ENCODE data around the gene RAB11B.

RAB11B gene

GRCh38 chr19:8445488-8446001 is 55.4 kb downstream of the RAB11B start:
- peaks cover 32% of the 10 kb centered on the region for H3K36me3 ChIP-seq (ENCODE audit: insufficient read depth, low read depth, low read length)
- no peaks in the 10 kb centered on the region for H3K27me3 ChIP-seq (ENCODE audit: insufficient read depth, low read length)
- peaks cover 31% of the 10 kb centered on the region for H3K4me1 ChIP-seq (ENCODE audit: insufficient read depth, low read length)
- H3K4me3 ChIP-seq (ENCODE audit: low read length): peak overlapping the region; percentile 99
- peak overlapping the region; percentile 92 for H3K27ac ChIP-seq (ENCODE audit: low read length)
- peak overlapping the region; percentile 99 for H3K9ac ChIP-seq (ENCODE audit: low read depth, low read length)
- H3K9me3 ChIP-seq (ENCODE audit: insufficient read depth, low read depth, low read length): no peaks in the 10 kb centered on the region

DNA sequence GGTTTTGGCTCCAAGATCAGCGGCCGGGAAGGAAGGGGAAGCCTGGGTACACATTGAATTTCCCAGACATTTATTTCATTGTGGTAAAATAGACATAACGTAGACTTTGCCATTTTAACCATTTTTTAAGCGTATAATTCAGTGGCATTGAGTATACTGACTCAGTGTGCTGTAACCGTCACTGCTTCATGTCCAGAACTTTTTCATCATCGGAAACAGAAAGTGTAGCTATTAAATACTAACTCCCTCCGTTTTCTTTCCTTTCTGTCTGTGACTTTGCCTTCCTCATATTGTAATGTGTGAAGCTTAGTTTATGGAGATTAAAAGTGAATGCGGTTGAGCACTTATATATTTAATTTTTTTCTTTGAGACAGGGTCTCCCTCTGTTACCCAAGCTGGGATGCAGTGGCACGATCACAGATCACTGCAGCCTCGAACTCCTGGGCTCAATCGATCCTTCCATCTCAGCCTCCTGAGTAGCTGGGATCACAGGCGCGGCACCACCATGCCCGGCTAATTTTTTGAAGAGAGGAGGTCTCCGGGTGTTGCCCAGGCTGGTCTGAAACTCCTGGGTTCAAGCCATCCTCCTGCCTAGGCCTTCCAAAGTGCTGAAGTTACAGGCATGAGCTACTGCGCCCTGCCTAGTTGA is 56.0 kb downstream of the RAB11B start:
- peak overlapping the region; percentile 99 for H3K9ac ChIP-seq (ENCODE audit: low read depth, low read length)
- H3K4me3 ChIP-seq (ENCODE audit: low read length): peak overlapping the region; percentile 99
- peaks cover 34% of the 10 kb centered on the region for H3K36me3 ChIP-seq (ENCODE audit: insufficient read depth, low read depth, low read length)
- no peaks in the 10 kb centered on the region for H3K27me3 ChIP-seq (ENCODE audit: insufficient read depth, low read length)
- H3K9me3 ChIP-seq (ENCODE audit: insufficient read depth, low read depth, low read length): no peaks in the 10 kb centered on the region
- H3K4me1 ChIP-seq (ENCODE audit: insufficient read depth, low read length): peaks cover 32% of the 10 kb centered on the region
- peak overlapping the region; percentile 92 for H3K27ac ChIP-seq (ENCODE audit: low read length)

DNA sequence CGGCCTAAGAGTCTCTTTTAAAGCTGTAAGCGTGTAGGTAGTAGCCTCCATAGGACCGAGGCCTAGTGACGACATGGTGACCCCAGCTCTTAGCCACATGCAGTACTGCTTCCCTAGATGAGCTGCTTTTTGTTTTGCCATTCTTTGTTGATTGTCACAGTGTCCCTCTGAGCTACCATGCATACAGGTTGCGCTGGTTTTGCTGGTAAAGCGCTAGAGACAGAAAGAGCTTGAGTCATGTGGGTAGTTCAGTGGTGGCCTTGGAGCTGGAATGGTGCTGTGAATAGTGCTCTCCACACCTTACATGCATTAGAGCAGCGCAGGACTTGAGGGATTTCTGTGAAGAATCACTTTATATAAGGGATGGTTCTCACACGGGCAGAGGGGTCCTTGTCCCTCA is 59.7 kb downstream of the RAB11B start:
- H3K27ac ChIP-seq (ENCODE audit: low read length): no peak overlapping the region
- H3K4me3 ChIP-seq (ENCODE audit: low read length): peak overlapping the region; percentile 43; the same call in 1 of the 2 replicates
- H3K9me3 ChIP-seq (ENCODE audit: insufficient read depth, low read depth, low read length): no peaks in the 10 kb centered on the region
- H3K36me3 ChIP-seq (ENCODE audit: insufficient read depth, low read depth, low read length): peaks cover 66% of the 10 kb centered on the region
- H3K9ac ChIP-seq (ENCODE audit: low read depth, low read length): peak overlapping the region; percentile 57; the same call in 1 of the 2 replicates
- H3K27me3 ChIP-seq (ENCODE audit: insufficient read depth, low read length): no peaks in the 10 kb centered on the region
- H3K4me1 ChIP-seq (ENCODE audit: insufficient read depth, low read length): peaks cover 45% of the 10 kb centered on the region

DNA sequence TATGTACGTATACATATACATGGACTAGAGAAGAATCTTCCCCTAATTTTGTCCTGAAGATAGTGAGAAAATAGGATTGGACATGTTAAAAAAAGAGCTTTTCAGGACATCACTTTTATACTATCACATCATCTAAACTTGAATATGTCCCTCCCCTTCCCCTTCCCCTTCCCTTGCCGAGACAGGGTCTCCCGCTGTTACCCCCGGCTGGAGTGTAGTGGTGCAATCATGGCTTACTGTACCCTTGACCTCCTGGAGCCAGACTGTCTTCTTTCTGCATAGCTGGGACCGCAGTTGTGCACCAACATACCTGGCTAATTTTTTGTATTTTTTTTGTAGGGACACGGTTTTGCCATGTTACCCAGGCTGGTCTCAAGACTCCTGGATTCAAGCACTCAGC is 61.2 kb downstream of the RAB11B start:
- Histone ChIP-seq H3K4me3 (ENCODE audit: low read length) (0 out of 2 replicates have a peak overlapping the region, but pooled peaks have one; percentile 6), H3K27ac (ENCODE audit: low read length) (no peak overlapping the region), H3K27me3 (ENCODE audit: insufficient read depth, low read length) (no peaks in the 10 kb centered on the region), H3K4me1 (ENCODE audit: insufficient read depth, low read length) (peaks cover 43% of the 10 kb centered on the region), H3K9me3 (ENCODE audit: insufficient read depth, low read depth, low read length) (no peaks in the 10 kb centered on the region), H3K9ac (ENCODE audit: low read depth, low read length) (no peak overlapping the region), H3K36me3 (ENCODE audit: insufficient read depth, low read depth, low read length) (peaks cover 73% of the 10 kb centered on the region)

DNA sequence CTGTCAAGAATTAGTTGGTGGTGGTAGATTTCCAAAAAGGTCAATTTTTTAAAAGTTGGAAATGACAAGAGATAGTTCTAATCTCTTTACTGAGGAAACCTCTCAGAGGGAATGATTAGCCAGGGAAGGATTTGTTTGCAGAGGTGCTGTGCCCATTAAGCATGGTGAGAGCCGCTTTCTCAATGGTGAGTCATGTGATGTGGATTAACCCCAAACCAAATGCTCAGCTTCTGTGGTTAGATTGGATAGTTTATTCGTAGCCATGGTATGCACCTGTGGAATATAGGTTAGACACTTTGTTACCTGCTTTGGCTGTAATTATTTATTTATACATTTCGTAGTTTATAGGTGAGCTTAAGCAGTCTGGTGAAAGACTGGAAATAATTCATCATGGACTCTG is 61.7 kb downstream of the RAB11B start:
- Histone ChIP-seq H3K9ac (ENCODE audit: low read depth, low read length) (no peak overlapping the region), H3K9me3 (ENCODE audit: insufficient read depth, low read depth, low read length) (no peaks in the 10 kb centered on the region), H3K4me3 (ENCODE audit: low read length) (0 out of 2 replicates have a peak overlapping the region, but pooled peaks have one; percentile 6), H3K36me3 (ENCODE audit: insufficient read depth, low read depth, low read length) (peaks cover 73% of the 10 kb centered on the region), H3K27ac (ENCODE audit: low read length) (no peak overlapping the region), H3K27me3 (ENCODE audit: insufficient read depth, low read length) (no peaks in the 10 kb centered on the region), H3K4me1 (ENCODE audit: insufficient read depth, low read length) (peaks cover 40% of the 10 kb centered on the region)

- Histone ChIP-seq H3K9ac (ENCODE audit: low read depth, low read length) (no peak overlapping the region), H3K4me1 (ENCODE audit: insufficient read depth, low read length) (peaks cover 39% of the 10 kb centered on the region)
Measured at GRCh38 chr19:8452446-8453123, 62.4 kb downstream of the RAB11B start.

DNA sequence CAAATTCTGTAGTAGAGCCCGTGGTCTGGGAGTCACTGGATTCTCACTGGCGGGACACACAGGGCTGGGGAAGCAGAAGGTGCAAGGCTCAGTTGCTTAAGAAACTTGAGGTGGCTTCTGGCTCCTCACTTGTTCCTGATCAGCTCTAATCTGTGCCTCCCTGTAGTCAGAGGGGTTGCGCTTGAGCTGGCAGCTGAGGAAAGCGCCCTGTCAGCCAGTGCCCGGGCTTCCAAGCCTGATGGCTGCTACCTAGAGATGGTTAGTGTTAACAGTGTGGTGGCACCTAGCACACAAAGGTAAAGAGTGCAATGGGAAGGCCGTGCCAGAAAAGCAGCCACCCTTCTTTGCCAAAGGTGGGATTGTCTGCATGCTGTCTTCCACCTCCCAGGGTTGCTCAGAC is 63.5 kb downstream of the RAB11B start:
- Histone ChIP-seq H3K4me3 (ENCODE audit: low read length) (no peak overlapping the region), H3K36me3 (ENCODE audit: insufficient read depth, low read depth, low read length) (peaks cover 78% of the 10 kb centered on the region), H3K9me3 (ENCODE audit: insufficient read depth, low read depth, low read length) (no peaks in the 10 kb centered on the region), H3K4me1 (ENCODE audit: insufficient read depth, low read length) (peaks cover 45% of the 10 kb centered on the region), H3K27ac (ENCODE audit: low read length) (no peak overlapping the region), H3K9ac (ENCODE audit: low read depth, low read length) (no peak overlapping the region), H3K27me3 (ENCODE audit: insufficient read depth, low read length) (no peaks in the 10 kb centered on the region)

More at GRCh38 chr19:8452446-8453123, 62.4 kb downstream of the RAB11B start:
- peaks cover 73% of the 10 kb centered on the region for H3K36me3 ChIP-seq (ENCODE audit: insufficient read depth, low read depth, low read length)
- H3K27me3 ChIP-seq (ENCODE audit: insufficient read depth, low read length): no peaks in the 10 kb centered on the region
- no peaks in the 10 kb centered on the region for H3K9me3 ChIP-seq (ENCODE audit: insufficient read depth, low read depth, low read length)
- no peak overlapping the region for H3K4me3 ChIP-seq (ENCODE audit: low read length)
- H3K27ac ChIP-seq (ENCODE audit: low read length): no peak overlapping the region
